Endothelial cell (in vitro differentiated cells): Measurements from ENCODE around the gene C2CD2L. TPM values are rescaled to one million over a fixed set of nuclear protein-coding genes. Genes with fewer than 3 reads are reported as not detected.

ENCODE experiments used
- DNase-seq: peaks from one replicate; pipeline ENCODE4 v3.0.0; 2021; ENCODE audit warnings: low spot score
- H3K27ac Mint-ChIP-seq: one replicate; pipeline ENCODE4 v1.8.0; 2021; ENCODE audit warnings: mixed read lengths, inconsistent platforms; ENCODE audit not compliant: unreplicated experiment
- H3K27me3 Mint-ChIP-seq: one replicate; pipeline ENCODE4 v1.8.0; 2021; ENCODE audit warnings: mild to moderate bottlenecking, moderate library complexity, mixed read lengths, inconsistent platforms; ENCODE audit not compliant: unreplicated experiment
- H3K36me3 Mint-ChIP-seq: one replicate; pipeline ENCODE4 v1.8.0; 2021; ENCODE audit warnings: mild to moderate bottlenecking, low read depth, mixed read lengths, inconsistent platforms; ENCODE audit not compliant: unreplicated experiment
- H3K4me1 Mint-ChIP-seq: one replicate; pipeline ENCODE4 v1.8.0; 2021; ENCODE audit warnings: mild to moderate bottlenecking, mixed read lengths, inconsistent platforms; ENCODE audit not compliant: unreplicated experiment
- H3K4me3 Mint-ChIP-seq: one replicate; pipeline ENCODE4 v1.8.0; 2021; ENCODE audit warnings: mild to moderate bottlenecking, mixed read lengths, inconsistent platforms; ENCODE audit not compliant: unreplicated experiment
- H3K9me3 Mint-ChIP-seq: one replicate; pipeline ENCODE4 v1.8.0; 2021; ENCODE audit warnings: mixed read lengths, inconsistent platforms; ENCODE audit not compliant: unreplicated experiment
- total RNA-seq: library from RNA; stranded (reverse); fragmentation: NEBNext Ultra II Directional; extraction: Animal tissue kit (Norgen Biotek cat#: 25700); gene quantifications from one replicate; pipeline ENCODE4 v1.2.1, GENCODE V29; 2021; ENCODE audit not compliant: unreplicated experiment
- TF ChIP-seq, protein P1 (sequence below): fragments of 200-600 bp; sonication (generic); IDR thresholded peaks from one replicate; pipeline ENCODE4 v1.5.0; 2021; ENCODE audit warnings: antibody characterized with exemption; ENCODE audit not compliant: unreplicated experiment

Gene C2CD2L
- total RNA-seq, 1 donor from 2014 or later, result 11.7 TPM

GRCh38 chr11:119155733-119156492 lies 48.8 kb downstream of the C2CD2L start:
- peak; percentile 26 for DNase-seq
- Mint-ChIP-seq H3K9me3 (no peaks in the 10 kb centered on the region), H3K27me3 (peaks cover 13% of the 10 kb centered on the region), H3K36me3 (peaks cover 4% of the 10 kb centered on the region), H3K4me1 (no peaks in the 10 kb centered on the region), H3K4me3 (peak overlapping the region; percentile 24), H3K27ac (no peak overlapping the region)
- TF ChIP-seq, protein P1, sequence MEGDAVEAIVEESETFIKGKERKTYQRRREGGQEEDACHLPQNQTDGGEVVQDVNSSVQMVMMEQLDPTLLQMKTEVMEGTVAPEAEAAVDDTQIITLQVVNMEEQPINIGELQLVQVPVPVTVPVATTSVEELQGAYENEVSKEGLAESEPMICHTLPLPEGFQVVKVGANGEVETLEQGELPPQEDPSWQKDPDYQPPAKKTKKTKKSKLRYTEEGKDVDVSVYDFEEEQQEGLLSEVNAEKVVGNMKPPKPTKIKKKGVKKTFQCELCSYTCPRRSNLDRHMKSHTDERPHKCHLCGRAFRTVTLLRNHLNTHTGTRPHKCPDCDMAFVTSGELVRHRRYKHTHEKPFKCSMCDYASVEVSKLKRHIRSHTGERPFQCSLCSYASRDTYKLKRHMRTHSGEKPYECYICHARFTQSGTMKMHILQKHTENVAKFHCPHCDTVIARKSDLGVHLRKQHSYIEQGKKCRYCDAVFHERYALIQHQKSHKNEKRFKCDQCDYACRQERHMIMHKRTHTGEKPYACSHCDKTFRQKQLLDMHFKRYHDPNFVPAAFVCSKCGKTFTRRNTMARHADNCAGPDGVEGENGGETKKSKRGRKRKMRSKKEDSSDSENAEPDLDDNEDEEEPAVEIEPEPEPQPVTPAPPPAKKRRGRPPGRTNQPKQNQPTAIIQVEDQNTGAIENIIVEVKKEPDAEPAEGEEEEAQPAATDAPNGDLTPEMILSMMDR, result no peak

DNA sequence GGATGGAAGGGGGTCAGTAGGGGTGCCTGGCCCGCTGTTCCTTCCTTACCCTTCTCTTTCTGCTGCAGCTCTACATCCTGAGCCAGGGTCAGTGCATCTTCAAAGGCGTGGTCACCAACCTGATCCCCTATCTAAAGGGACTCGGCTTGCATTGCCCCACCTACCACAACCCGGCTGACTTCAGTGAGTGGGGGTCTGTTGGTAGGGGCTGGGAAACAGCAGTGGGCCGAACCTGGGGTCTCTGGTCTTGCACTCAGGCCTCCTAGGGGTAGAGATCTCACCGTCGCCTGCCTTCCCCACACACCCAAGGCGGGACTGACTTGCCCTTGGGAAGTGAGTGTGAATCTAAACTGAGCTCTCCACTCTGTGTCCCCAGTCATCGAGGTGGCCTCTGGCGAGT lies 49.4 kb downstream of the C2CD2L start:
- H3K4me3 Mint-ChIP-seq, result no peak overlapping the region
- TF ChIP-seq, protein P1, result no peak
- no peaks in the 10 kb centered on the region for H3K9me3 Mint-ChIP-seq
- no peaks in the 10 kb centered on the region for H3K4me1 Mint-ChIP-seq
- H3K27me3 Mint-ChIP-seq, result peaks cover 13% of the 10 kb centered on the region
- peaks cover 4% of the 10 kb centered on the region for H3K36me3 Mint-ChIP-seq
- DNase-seq, result no peak
- H3K27ac Mint-ChIP-seq, result no peak overlapping the region

- Mint-ChIP-seq H3K4me1 (no peaks in the 10 kb centered on the region), H3K36me3 (peaks cover 4% of the 10 kb centered on the region), H3K9me3 (no peaks in the 10 kb centered on the region), H3K27me3 (peaks cover 13% of the 10 kb centered on the region), H3K4me3 (no peak overlapping the region), H3K27ac (no peak overlapping the region)
- TF ChIP-seq, protein P1, result no peak
- no peak for DNase-seq
Observed at GRCh38 chr11:119157063-119157462, 49.9 kb downstream of the C2CD2L start.

DNA sequence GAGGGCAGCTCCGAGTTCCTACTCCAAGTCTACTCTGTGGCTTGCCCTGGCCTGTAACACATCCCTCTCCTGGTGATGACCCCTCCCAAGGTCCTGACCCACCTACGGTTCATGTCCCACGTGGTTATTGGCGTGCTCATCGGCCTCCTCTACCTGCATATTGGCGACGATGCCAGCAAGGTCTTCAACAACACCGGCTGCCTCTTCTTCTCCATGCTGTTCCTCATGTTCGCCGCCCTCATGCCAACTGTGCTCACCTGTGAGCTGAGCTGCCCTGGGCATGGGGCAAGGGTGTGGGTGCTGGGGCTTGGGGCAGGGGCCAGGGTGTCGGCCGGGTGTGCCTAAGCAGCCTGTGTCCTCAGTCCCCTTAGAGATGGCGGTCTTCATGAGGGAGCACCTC lies 51.3 kb downstream of the C2CD2L start:
- Mint-ChIP-seq H3K36me3 (peaks cover 4% of the 10 kb centered on the region), H3K4me1 (no peaks in the 10 kb centered on the region), H3K27me3 (peaks cover 11% of the 10 kb centered on the region), H3K9me3 (no peaks in the 10 kb centered on the region), H3K27ac (no peak overlapping the region), H3K4me3 (no peak overlapping the region)
- DNase-seq, result no peak
- TF ChIP-seq, protein P1, result no peak

DNA sequence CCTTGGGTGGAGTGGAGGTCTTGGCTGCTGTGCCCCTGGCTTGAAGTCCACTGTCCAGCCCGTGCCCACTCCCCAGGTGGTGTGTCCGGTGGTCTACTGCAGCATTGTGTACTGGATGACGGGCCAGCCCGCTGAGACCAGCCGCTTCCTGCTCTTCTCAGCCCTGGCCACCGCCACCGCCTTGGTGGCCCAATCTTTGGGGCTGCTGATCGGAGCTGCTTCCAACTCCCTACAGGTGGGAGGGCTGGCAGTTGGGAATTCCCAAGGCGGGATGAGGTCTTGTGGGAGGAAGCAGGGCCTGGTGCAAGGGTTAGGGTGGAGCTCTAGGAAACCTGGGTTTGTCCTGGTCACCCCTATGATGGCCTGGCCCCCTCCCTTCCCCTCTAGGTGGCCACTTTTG lies 53.0 kb downstream of the C2CD2L start:
- Mint-ChIP-seq H3K4me3 (no peak overlapping the region), H3K9me3 (no peaks in the 10 kb centered on the region), H3K4me1 (no peaks in the 10 kb centered on the region), H3K36me3 (peaks cover 4% of the 10 kb centered on the region), H3K27ac (no peak overlapping the region), H3K27me3 (peaks cover 7% of the 10 kb centered on the region)
- TF ChIP-seq, protein P1, result no peak
- no peak for DNase-seq
